ENCODE measurements around the gene STRBP. TPM values are rescaled to one million over a fixed set of nuclear protein-coding genes. Genes with fewer than 3 reads are reported as not detected.

The STRBP gene
- total RNA-seq, 1 donor from 2014 or later: 11.7 TPM

DNA sequence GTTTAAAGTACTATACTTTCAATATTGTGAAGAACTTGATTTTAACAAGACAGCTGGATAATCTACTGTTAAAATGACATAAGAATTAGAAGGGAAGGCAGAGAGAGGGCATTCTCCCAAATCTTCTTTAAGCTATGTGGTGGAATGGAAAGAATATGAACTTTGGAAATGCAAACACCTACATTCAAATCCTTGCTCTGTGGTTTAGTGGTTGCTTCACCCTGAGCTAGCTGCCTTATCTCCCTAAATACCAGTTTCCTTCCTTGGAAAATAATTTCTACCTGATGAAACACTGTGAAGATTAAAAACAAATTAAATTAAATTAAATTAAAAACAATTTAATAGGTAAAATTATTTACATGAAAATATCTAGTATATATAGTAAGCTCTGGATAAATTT is 136.4 kb downstream of the STRBP start:
- H3K36me3 Mint-ChIP-seq (ENCODE audit: low read depth): peaks cover 5% of the 10 kb centered on the region
- no peak overlapping the region for H3K4me3 Mint-ChIP-seq (ENCODE audit: unreplicated experiment)
- TF ChIP-seq CTCF (IDR thresholded peaks at IDR 0.05): no peak
- no peak for DNase-seq (ENCODE audit: low spot score)
- H3K27me3 Mint-ChIP-seq (ENCODE audit: low read depth): no peaks in the 10 kb centered on the region
- no peak overlapping the region for H3K27ac Mint-ChIP-seq (ENCODE audit: unreplicated experiment)
- H3K4me1 Mint-ChIP-seq (ENCODE audit: low read depth): peaks cover 4% of the 10 kb centered on the region
- H3K9me3 Mint-ChIP-seq (ENCODE audit: low read depth): no peaks in the 10 kb centered on the region

- Mint-ChIP-seq H3K27me3 (ENCODE audit: low read depth) (no peaks in the 10 kb centered on the region), H3K36me3 (ENCODE audit: low read depth) (peaks cover 5% of the 10 kb centered on the region), H3K4me3 (ENCODE audit: unreplicated experiment) (no peak overlapping the region), H3K4me1 (ENCODE audit: low read depth) (peaks cover 4% of the 10 kb centered on the region), H3K27ac (ENCODE audit: unreplicated experiment) (no peak overlapping the region), H3K9me3 (ENCODE audit: low read depth) (no peaks in the 10 kb centered on the region)
- TF ChIP-seq CTCF (IDR thresholded peaks at IDR 0.05): no peak
- DNase-seq (ENCODE audit: low spot score): no peak
These were observed 137.1 kb downstream of the STRBP start for GRCh38 chr9:123131258-123131657.

DNA sequence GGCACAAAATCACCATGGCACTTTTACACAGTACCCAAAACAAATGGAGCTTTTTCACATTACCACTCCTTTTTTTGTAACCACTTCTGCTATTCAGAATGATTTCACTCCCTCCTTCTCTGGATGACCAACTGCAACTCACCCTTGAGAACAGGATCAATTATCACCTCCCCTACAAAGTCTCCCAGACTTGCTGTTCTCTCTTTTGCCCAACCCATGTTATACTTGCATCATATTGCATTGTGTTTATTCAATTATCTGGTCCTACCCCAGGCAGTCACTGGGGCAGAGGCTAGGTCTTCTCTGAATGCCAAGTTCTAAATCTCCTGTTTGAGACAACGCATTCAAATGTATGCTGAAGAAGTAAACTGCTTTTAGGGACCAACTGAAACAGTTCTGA is 139.0 kb downstream of the STRBP start:
- peaks cover 4% of the 10 kb centered on the region for H3K4me1 Mint-ChIP-seq (ENCODE audit: low read depth)
- peaks cover 3% of the 10 kb centered on the region for H3K36me3 Mint-ChIP-seq (ENCODE audit: low read depth)
- no peak overlapping the region for H3K27ac Mint-ChIP-seq (ENCODE audit: unreplicated experiment)
- H3K4me3 Mint-ChIP-seq (ENCODE audit: unreplicated experiment): no peak overlapping the region
- H3K27me3 Mint-ChIP-seq (ENCODE audit: low read depth): no peaks in the 10 kb centered on the region
- TF ChIP-seq CTCF (IDR thresholded peaks at IDR 0.05): no peak
- no peak for DNase-seq (ENCODE audit: low spot score)
- no peaks in the 10 kb centered on the region for H3K9me3 Mint-ChIP-seq (ENCODE audit: low read depth)

DNA sequence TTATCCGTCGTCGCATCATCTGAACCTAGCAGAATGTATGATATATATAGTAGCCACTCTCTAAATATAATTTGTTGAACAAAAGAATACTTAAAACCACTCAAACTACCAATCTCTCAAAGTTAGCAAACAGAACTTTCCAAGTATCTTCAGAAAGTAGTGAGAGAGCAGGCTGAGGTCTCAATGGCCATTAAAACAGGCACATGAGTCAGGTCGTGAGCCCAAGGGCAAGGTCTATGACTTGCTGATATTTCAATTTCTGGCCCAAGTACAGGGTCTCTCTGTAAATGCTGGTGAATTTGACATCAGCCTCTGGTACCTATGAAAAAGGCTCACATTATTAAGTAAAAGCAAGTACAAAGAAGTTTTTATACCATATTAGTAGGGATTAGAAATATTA is 139.8 kb downstream of the STRBP start:
- Mint-ChIP-seq H3K27ac (ENCODE audit: unreplicated experiment) (no peak overlapping the region), H3K27me3 (ENCODE audit: low read depth) (no peaks in the 10 kb centered on the region), H3K36me3 (ENCODE audit: low read depth) (peaks cover 5% of the 10 kb centered on the region), H3K9me3 (ENCODE audit: low read depth) (no peaks in the 10 kb centered on the region), H3K4me3 (ENCODE audit: unreplicated experiment) (no peak overlapping the region), H3K4me1 (ENCODE audit: low read depth) (peaks cover 4% of the 10 kb centered on the region)
- DNase-seq (ENCODE audit: low spot score): no peak
- no peak for TF ChIP-seq CTCF (IDR thresholded peaks at IDR 0.05)

DNA sequence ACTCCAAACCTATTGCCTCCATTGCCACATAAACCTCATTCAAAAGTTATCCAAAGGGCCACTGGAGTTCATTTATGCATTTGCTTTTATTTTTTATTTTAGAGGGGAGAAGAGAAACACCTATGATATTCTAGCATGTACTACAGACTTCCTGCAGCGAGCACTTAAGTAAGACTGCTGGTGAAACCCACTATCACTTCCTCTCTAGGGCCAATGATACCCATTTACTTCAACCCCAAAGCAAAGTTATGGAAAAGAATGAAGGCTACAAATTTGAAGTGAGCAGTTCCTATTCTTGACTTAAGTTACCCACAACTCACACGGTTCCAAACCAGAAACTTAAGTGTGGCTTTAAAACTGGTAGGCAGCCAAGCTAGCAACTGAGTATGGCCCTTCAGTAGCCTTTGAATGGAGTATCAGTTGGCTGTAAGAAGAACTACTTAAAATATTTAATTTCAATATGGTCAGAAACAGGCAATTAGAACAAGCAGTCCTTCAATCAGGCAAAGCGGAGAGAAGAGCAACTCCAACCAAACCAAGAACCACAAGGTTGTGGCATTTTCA is 140.8 kb downstream of the STRBP start:
- no peak for DNase-seq (ENCODE audit: low spot score)
- H3K27ac Mint-ChIP-seq (ENCODE audit: unreplicated experiment): no peak overlapping the region
- no peak for TF ChIP-seq CTCF (IDR thresholded peaks at IDR 0.05)
- H3K4me1 Mint-ChIP-seq (ENCODE audit: low read depth): peaks cover 7% of the 10 kb centered on the region
- H3K4me3 Mint-ChIP-seq (ENCODE audit: unreplicated experiment): no peak overlapping the region
- peaks cover 5% of the 10 kb centered on the region for H3K36me3 Mint-ChIP-seq (ENCODE audit: low read depth)
- no peaks in the 10 kb centered on the region for H3K27me3 Mint-ChIP-seq (ENCODE audit: low read depth)
- no peaks in the 10 kb centered on the region for H3K9me3 Mint-ChIP-seq (ENCODE audit: low read depth)
